IPS-18a (cell line): ENCODE results near the gene ZNF627.

ENCODE experiments used
- H3K27ac ChIP-seq: one replicate; pipeline ENCODE4 v1.5.1; 2013; ENCODE audit warnings: low read length
- H3K27me3 ChIP-seq: one replicate; pipeline ENCODE4 v1.6.1; 2013; ENCODE audit warnings: mild to moderate bottlenecking, low read length; ENCODE audit not compliant: control insufficient read depth, insufficient read depth
- H3K36me3 ChIP-seq: one replicate; pipeline ENCODE4 v1.6.1; 2013; ENCODE audit warnings: low read depth, low read length; ENCODE audit not compliant: control insufficient read depth
- H3K4me1 ChIP-seq: one replicate; pipeline ENCODE4 v1.6.1; 2013; ENCODE audit warnings: low read depth, low read length; ENCODE audit not compliant: control insufficient read depth
- H3K4me3 ChIP-seq: one replicate; pipeline ENCODE4 v1.5.1; 2013; ENCODE audit warnings: low read length
- H3K9ac ChIP-seq: one replicate; pipeline ENCODE4 v1.6.1; 2013; ENCODE audit warnings: mild to moderate bottlenecking, low read length, moderate library complexity
- H3K9me3 ChIP-seq: one replicate; pipeline ENCODE4 v1.6.1; 2013; ENCODE audit warnings: low read depth, low read length; ENCODE audit not compliant: control insufficient read depth

Gene ZNF627

DNA sequence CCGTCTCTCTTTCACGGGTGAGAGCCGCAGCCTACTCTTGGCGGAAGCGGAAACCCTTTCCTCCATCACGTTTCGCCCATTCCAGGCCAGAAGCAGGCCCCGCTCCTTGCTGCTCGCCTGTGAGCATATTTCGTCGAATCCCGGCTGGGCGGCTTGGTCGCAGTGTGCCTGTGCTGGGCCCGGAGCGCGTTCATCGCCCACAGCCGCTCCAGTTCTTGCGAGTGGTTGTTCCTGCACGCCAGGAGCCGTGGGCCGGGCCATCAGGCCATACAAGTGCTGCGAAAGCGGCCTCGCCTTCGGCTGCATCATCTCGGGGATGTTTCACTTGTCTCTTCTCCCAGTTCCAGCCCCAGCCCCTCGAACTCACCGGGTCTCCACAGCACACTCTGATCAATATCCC is 65.0 kb downstream of the ZNF627 start:
- H3K27me3 ChIP-seq, result no peaks in the 10 kb centered on the region
- no peak overlapping the region for H3K27ac ChIP-seq
- H3K9me3 ChIP-seq, result no peaks in the 10 kb centered on the region
- no peaks in the 10 kb centered on the region for H3K36me3 ChIP-seq
- no peak overlapping the region for H3K4me3 ChIP-seq
- no peak overlapping the region for H3K9ac ChIP-seq
- no peaks in the 10 kb centered on the region for H3K4me1 ChIP-seq

DNA sequence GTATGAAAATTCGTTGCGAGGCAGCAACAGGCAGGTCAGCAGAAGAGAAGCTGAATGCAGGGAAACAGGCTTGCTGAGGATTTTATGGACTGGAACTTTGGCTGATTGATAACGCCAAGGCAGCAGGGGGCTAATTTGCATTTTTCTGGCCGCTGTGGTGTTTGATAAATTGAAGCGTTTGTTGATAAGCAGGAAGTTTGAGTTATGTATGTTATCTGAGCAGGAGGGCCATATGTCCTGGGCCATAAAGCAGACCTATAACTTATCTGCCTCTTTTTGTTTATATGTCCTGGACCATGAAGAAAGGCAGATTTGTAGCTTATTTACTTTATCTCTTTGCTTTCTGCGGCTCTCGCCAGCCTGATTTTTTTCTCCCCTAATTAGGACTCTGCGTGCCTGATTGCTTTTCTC is 65.9 kb downstream of the ZNF627 start:
- no peak overlapping the region for H3K27ac ChIP-seq
- no peaks in the 10 kb centered on the region for H3K36me3 ChIP-seq
- no peaks in the 10 kb centered on the region for H3K27me3 ChIP-seq

More for the DNA sequence above, 65.9 kb downstream of the ZNF627 start:
- no peaks in the 10 kb centered on the region for H3K9me3 ChIP-seq
- no peaks in the 10 kb centered on the region for H3K4me1 ChIP-seq
- H3K9ac ChIP-seq, result no peak overlapping the region
- H3K4me3 ChIP-seq, result no peak overlapping the region
